Measurements from ENCODE around the gene FBN1.

Gene FBN1

GRCh38 chr15:48499978-48500377, 145.5 kb downstream of the FBN1 start:
- Histone ChIP-seq H3K36me3 (ENCODE audit: control insufficient read depth, low read depth, low read length) (no peaks in the 10 kb centered on the region), H3K27me3 (ENCODE audit: control insufficient read depth, insufficient read depth, low read length) (no peaks in the 10 kb centered on the region), H3K9ac (ENCODE audit: low read length) (no peak overlapping the region), H3K27ac (ENCODE audit: low read length) (no peak overlapping the region), H3K4me3 (ENCODE audit: low read length) (no peak overlapping the region), H3K9me3 (ENCODE audit: control insufficient read depth, low read depth, low read length) (no peaks in the 10 kb centered on the region), H3K4me1 (ENCODE audit: control insufficient read depth, low read depth, low read length) (no peaks in the 10 kb centered on the region)

DNA sequence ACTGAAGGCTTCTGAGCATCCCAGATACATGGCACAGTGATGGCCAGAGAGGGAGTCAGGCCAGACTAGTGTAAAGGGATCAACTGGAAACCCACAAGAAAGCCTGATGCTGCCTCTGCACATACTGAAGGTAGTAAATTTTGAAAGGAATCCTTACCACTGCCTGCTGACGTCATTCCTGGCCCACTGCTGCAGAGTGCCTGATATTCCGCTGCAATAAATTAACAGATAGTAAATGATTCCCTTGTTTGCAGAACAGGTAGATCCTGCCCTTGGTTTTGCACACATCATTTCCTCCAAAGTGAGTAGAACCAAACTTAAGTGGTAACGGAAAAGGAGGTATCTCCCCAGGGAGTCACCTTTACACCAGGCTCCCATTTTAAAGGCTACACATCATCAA, 146.7 kb downstream of the FBN1 start:
- no peak overlapping the region for H3K9ac ChIP-seq (ENCODE audit: low read length)
- H3K9me3 ChIP-seq (ENCODE audit: control insufficient read depth, low read depth, low read length): no peaks in the 10 kb centered on the region
- H3K27me3 ChIP-seq (ENCODE audit: control insufficient read depth, insufficient read depth, low read length): no peaks in the 10 kb centered on the region
- no peaks in the 10 kb centered on the region for H3K4me1 ChIP-seq (ENCODE audit: control insufficient read depth, low read depth, low read length)
- no peak overlapping the region for H3K4me3 ChIP-seq (ENCODE audit: low read length)
- H3K36me3 ChIP-seq (ENCODE audit: control insufficient read depth, low read depth, low read length): no peaks in the 10 kb centered on the region
- no peak overlapping the region for H3K27ac ChIP-seq (ENCODE audit: low read length)

GRCh38 chr15:48494631-48495030, 150.9 kb downstream of the FBN1 start:
- no peak overlapping the region for H3K4me3 ChIP-seq (ENCODE audit: low read length)
- no peaks in the 10 kb centered on the region for H3K9me3 ChIP-seq (ENCODE audit: control insufficient read depth, low read depth, low read length)
- H3K27me3 ChIP-seq (ENCODE audit: control insufficient read depth, insufficient read depth, low read length): no peaks in the 10 kb centered on the region
- no peaks in the 10 kb centered on the region for H3K4me1 ChIP-seq (ENCODE audit: control insufficient read depth, low read depth, low read length)
- no peak overlapping the region for H3K9ac ChIP-seq (ENCODE audit: low read length)
- no peak overlapping the region for H3K27ac ChIP-seq (ENCODE audit: low read length)
- H3K36me3 ChIP-seq (ENCODE audit: control insufficient read depth, low read depth, low read length): no peaks in the 10 kb centered on the region

GRCh38 chr15:48493763-48494225, 151.7 kb downstream of the FBN1 start:
- Histone ChIP-seq H3K9me3 (ENCODE audit: control insufficient read depth, low read depth, low read length) (no peaks in the 10 kb centered on the region), H3K4me1 (ENCODE audit: control insufficient read depth, low read depth, low read length) (no peaks in the 10 kb centered on the region), H3K9ac (ENCODE audit: low read length) (no peak overlapping the region), H3K36me3 (ENCODE audit: control insufficient read depth, low read depth, low read length) (no peaks in the 10 kb centered on the region), H3K27me3 (ENCODE audit: control insufficient read depth, insufficient read depth, low read length) (no peaks in the 10 kb centered on the region), H3K4me3 (ENCODE audit: low read length) (no peak overlapping the region), H3K27ac (ENCODE audit: low read length) (no peak overlapping the region)

- H3K4me3 ChIP-seq (ENCODE audit: low read length): no peak overlapping the region
- no peaks in the 10 kb centered on the region for H3K4me1 ChIP-seq (ENCODE audit: control insufficient read depth, low read depth, low read length)
- no peaks in the 10 kb centered on the region for H3K9me3 ChIP-seq (ENCODE audit: control insufficient read depth, low read depth, low read length)
- no peak overlapping the region for H3K27ac ChIP-seq (ENCODE audit: low read length)
- no peaks in the 10 kb centered on the region for H3K36me3 ChIP-seq (ENCODE audit: control insufficient read depth, low read depth, low read length)
- H3K9ac ChIP-seq (ENCODE audit: low read length): no peak overlapping the region
- no peaks in the 10 kb centered on the region for H3K27me3 ChIP-seq (ENCODE audit: control insufficient read depth, insufficient read depth, low read length)
Measured at GRCh38 chr15:48493084-48493762, 152.3 kb downstream of the FBN1 start.

- no peak overlapping the region for H3K4me3 ChIP-seq (ENCODE audit: low read length)
Measured at GRCh38 chr15:48486228-48486627, 159.3 kb downstream of the FBN1 start.

GRCh38 chr15:48481802-48482201, 163.7 kb downstream of the FBN1 start:
- Histone ChIP-seq H3K9me3 (ENCODE audit: control insufficient read depth, low read depth, low read length) (no peaks in the 10 kb centered on the region), H3K27me3 (ENCODE audit: control insufficient read depth, insufficient read depth, low read length) (no peaks in the 10 kb centered on the region), H3K36me3 (ENCODE audit: control insufficient read depth, low read depth, low read length) (no peaks in the 10 kb centered on the region), H3K9ac (ENCODE audit: low read length) (no peak overlapping the region), H3K27ac (ENCODE audit: low read length) (no peak overlapping the region), H3K4me3 (ENCODE audit: low read length) (no peak overlapping the region), H3K4me1 (ENCODE audit: control insufficient read depth, low read depth, low read length) (peaks cover 25% of the 10 kb centered on the region)

More at GRCh38 chr15:48486228-48486627, 159.3 kb downstream of the FBN1 start:
- Histone ChIP-seq H3K9ac (ENCODE audit: low read length) (no peak overlapping the region), H3K9me3 (ENCODE audit: control insufficient read depth, low read depth, low read length) (no peaks in the 10 kb centered on the region), H3K27me3 (ENCODE audit: control insufficient read depth, insufficient read depth, low read length) (no peaks in the 10 kb centered on the region), H3K4me1 (ENCODE audit: control insufficient read depth, low read depth, low read length) (peaks cover 5% of the 10 kb centered on the region), H3K36me3 (ENCODE audit: control insufficient read depth, low read depth, low read length) (no peaks in the 10 kb centered on the region), H3K27ac (ENCODE audit: low read length) (no peak overlapping the region)

- Histone ChIP-seq H3K27ac (ENCODE audit: low read length) (no peak overlapping the region), H3K9me3 (ENCODE audit: control insufficient read depth, low read depth, low read length) (no peaks in the 10 kb centered on the region), H3K4me1 (ENCODE audit: control insufficient read depth, low read depth, low read length) (peaks cover 25% of the 10 kb centered on the region), H3K9ac (ENCODE audit: low read length) (no peak overlapping the region), H3K27me3 (ENCODE audit: control insufficient read depth, insufficient read depth, low read length) (no peaks in the 10 kb centered on the region), H3K36me3 (ENCODE audit: control insufficient read depth, low read depth, low read length) (no peaks in the 10 kb centered on the region), H3K4me3 (ENCODE audit: low read length) (no peak overlapping the region)
Measured at GRCh38 chr15:48479751-48480150, 165.8 kb downstream of the FBN1 start.

DNA sequence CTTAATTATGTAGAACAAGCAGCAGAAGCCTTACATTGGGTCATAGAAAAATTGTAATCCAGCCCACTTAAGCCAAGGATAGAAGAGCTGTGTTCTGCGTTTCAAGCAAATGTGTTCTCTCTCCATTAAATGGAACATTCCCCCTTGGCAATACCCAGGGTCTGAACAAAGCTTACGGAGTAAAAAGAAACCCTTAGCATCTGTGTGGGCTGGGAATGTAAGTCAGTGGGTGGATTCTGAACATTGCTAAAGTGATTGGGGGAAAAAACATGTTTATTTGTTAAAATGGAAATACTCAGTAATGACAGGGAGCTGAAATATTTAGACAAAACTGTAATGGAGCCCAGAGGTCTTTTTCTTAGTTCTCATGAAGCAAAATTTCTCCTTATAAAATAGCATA, 166.9 kb downstream of the FBN1 start:
- no peaks in the 10 kb centered on the region for H3K27me3 ChIP-seq (ENCODE audit: control insufficient read depth, insufficient read depth, low read length)
- no peak overlapping the region for H3K9ac ChIP-seq (ENCODE audit: low read length)
- H3K9me3 ChIP-seq (ENCODE audit: control insufficient read depth, low read depth, low read length): no peaks in the 10 kb centered on the region
- H3K4me3 ChIP-seq (ENCODE audit: low read length): no peak overlapping the region
- H3K36me3 ChIP-seq (ENCODE audit: control insufficient read depth, low read depth, low read length): no peaks in the 10 kb centered on the region
- peaks cover 25% of the 10 kb centered on the region for H3K4me1 ChIP-seq (ENCODE audit: control insufficient read depth, low read depth, low read length)
- no peak overlapping the region for H3K27ac ChIP-seq (ENCODE audit: low read length)

DNA sequence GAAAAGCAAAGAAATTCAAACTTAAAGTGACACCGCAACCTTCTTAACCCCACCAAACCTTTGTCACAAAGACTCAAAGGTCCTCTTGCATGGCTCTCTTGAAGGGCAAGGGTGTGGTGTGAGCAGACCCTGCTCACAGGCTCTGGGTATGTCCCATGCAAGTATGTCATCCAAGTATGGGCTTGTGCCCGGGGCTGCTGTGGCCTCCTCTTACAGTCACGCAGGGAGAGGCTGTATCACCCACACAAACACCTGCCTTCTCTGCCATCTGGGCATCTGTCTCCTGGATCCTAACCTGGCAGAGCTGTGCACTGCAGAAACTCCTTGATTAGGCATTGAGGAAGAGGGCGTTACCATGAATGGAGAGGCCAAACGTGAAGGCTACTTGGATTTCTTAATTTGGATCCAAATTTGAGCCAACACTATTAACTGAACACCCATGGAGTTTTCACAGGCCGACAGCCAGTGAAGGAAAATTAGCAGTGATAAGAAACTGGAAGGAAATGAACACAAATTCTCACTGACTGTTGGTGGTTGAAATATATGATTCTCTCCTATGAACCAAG, 167.6 kb downstream of the FBN1 start:
- H3K9me3 ChIP-seq (ENCODE audit: control insufficient read depth, low read depth, low read length): no peaks in the 10 kb centered on the region
- no peaks in the 10 kb centered on the region for H3K36me3 ChIP-seq (ENCODE audit: control insufficient read depth, low read depth, low read length)
- H3K9ac ChIP-seq (ENCODE audit: low read length): no peak overlapping the region
- H3K4me1 ChIP-seq (ENCODE audit: control insufficient read depth, low read depth, low read length): peaks cover 25% of the 10 kb centered on the region
- no peak overlapping the region for H3K4me3 ChIP-seq (ENCODE audit: low read length)
- H3K27ac ChIP-seq (ENCODE audit: low read length): no peak overlapping the region
- H3K27me3 ChIP-seq (ENCODE audit: control insufficient read depth, insufficient read depth, low read length): no peaks in the 10 kb centered on the region

DNA sequence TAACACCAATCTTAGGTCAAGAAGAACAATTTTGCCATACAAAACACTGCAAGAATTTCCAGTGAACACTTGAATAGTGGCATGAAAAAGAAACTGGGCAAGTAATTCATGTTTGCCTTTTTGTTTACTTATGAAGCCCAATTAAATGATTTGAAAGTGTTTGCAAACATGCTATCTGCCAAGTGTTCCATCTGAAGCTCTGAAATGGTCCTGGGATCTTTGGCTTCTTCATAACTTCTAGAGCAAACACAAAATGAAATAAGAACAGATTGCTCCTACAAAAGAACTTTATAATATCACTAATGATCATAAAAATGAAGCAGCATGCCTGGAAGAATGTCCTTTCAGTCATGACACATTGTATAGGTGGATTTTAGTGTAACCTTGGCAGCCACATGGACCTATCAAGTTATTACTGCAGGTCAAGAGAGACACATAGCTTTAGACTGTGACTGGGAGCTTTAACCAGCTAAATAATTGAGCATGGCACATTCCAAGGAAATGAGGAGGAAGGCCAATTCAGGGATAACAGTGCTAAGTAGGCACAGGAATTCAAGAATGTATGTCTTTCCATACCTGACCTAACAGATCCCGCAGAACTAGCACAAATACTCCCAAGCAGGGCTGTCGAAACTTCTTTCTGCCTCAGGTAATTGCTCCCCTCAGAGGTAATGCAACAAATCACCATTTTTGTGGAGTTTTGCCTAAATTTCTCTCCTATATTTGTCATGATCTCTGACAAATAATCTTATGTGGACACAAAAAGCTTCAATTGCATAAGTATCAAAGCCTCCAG, 169.7 kb downstream of the FBN1 start:
- Histone ChIP-seq H3K4me1 (ENCODE audit: control insufficient read depth, low read depth, low read length) (peaks cover 21% of the 10 kb centered on the region), H3K27me3 (ENCODE audit: control insufficient read depth, insufficient read depth, low read length) (no peaks in the 10 kb centered on the region), H3K9me3 (ENCODE audit: control insufficient read depth, low read depth, low read length) (no peaks in the 10 kb centered on the region), H3K27ac (ENCODE audit: low read length) (no peak overlapping the region), H3K4me3 (ENCODE audit: low read length) (no peak overlapping the region), H3K36me3 (ENCODE audit: control insufficient read depth, low read depth, low read length) (no peaks in the 10 kb centered on the region), H3K9ac (ENCODE audit: low read length) (no peak overlapping the region)
